ENCODE data around the gene SIAH3.

The SIAH3 gene

GRCh38 chr13:45847554-45848224, 3.9 kb downstream of the SIAH3 start:
- TF ChIP-seq FOXP2 (optimal IDR thresholded peaks at IDR 0.05; ENCODE audit: borderline replicate concordance, extremely low read depth, extremely low read length, insufficient read depth): no peak
- no peak for TF ChIP-seq POLR2AphosphoS5 (IDR thresholded peaks at IDR 0.05; ENCODE audit: low read depth, low read length)
- no peak for TF ChIP-seq REST (IDR thresholded peaks at IDR 0.05; ENCODE audit: insufficient read depth in 1 of 2, low read depth in 2 of 2, low read length in 2 of 2)
- no peak for TF ChIP-seq TAF1 (IDR thresholded peaks at IDR 0.05; ENCODE audit: borderline replicate concordance, insufficient read depth, low read length)
- no peak for TF ChIP-seq SIN3A (IDR thresholded peaks at IDR 0.05; ENCODE audit: borderline replicate concordance, insufficient read depth, low read length)

- TF ChIP-seq REST (IDR thresholded peaks at IDR 0.05; ENCODE audit: insufficient read depth in 1 of 2, low read depth in 2 of 2, low read length in 2 of 2): no peak
Observed at GRCh38 chr13:45846681-45847080, 4.9 kb downstream of the SIAH3 start.

- TF ChIP-seq SIN3A (IDR thresholded peaks at IDR 0.05; ENCODE audit: borderline replicate concordance, insufficient read depth, low read length) (no peak), FOXP2 (optimal IDR thresholded peaks at IDR 0.05; ENCODE audit: borderline replicate concordance, extremely low read depth, extremely low read length, insufficient read depth) (no peak), POLR2AphosphoS5 (IDR thresholded peaks at IDR 0.05; ENCODE audit: low read depth, low read length) (no peak), REST (IDR thresholded peaks at IDR 0.05; ENCODE audit: insufficient read depth in 1 of 2, low read depth in 2 of 2, low read length in 2 of 2) (no peak), TAF1 (IDR thresholded peaks at IDR 0.05; ENCODE audit: borderline replicate concordance, insufficient read depth, low read length) (no peak)
Observed at GRCh38 chr13:45838171-45838745, 13.3 kb downstream of the SIAH3 start.

- TF ChIP-seq FOXP2 (optimal IDR thresholded peaks at IDR 0.05; ENCODE audit: borderline replicate concordance, extremely low read depth, extremely low read length, insufficient read depth): no peak
- TF ChIP-seq POLR2AphosphoS5 (IDR thresholded peaks at IDR 0.05; ENCODE audit: low read depth, low read length): no peak
- no peak for TF ChIP-seq REST (IDR thresholded peaks at IDR 0.05; ENCODE audit: insufficient read depth in 1 of 2, low read depth in 2 of 2, low read length in 2 of 2)
- TF ChIP-seq TAF1 (IDR thresholded peaks at IDR 0.05; ENCODE audit: borderline replicate concordance, insufficient read depth, low read length): no peak
- no peak for TF ChIP-seq SIN3A (IDR thresholded peaks at IDR 0.05; ENCODE audit: borderline replicate concordance, insufficient read depth, low read length)
Observed at GRCh38 chr13:45837111-45837510, 14.4 kb downstream of the SIAH3 start.
